Muscle layer of duodenum (tissue), 2 donors: ENCODE data around the gene LRRN4.
"Not testable (repeated sequence)": the region's sequence is repeated elsewhere in the genome, so short reads cannot be mapped to it uniquely, and the experiment has no call there.

Experiments
- H3K27ac ChIP-seq: one replicate; pipeline ENCODE4 v1.7.0; 2013; ENCODE audit warnings: mild to moderate bottlenecking, low read length
- H3K27me3 ChIP-seq: one replicate; pipeline ENCODE4 v1.7.0; 2013; ENCODE audit warnings: low read depth, mild to moderate bottlenecking, control low read depth, low read length
- H3K36me3 ChIP-seq, 2 donors: one replicate each; pipeline ENCODE4 v1.7.0; 2013; ENCODE audit warnings: low read length in 2 of 2, control low read depth in 1 of 2, mild to moderate bottlenecking in 1 of 2; ENCODE audit not compliant: insufficient read depth in 2 of 2, control insufficient read depth in 1 of 2
- H3K4me1 ChIP-seq, 2 donors: one replicate each; pipeline ENCODE4 v1.7.0; 2013; ENCODE audit warnings: low read length in 2 of 2, mild to moderate bottlenecking in 2 of 2, control low read depth in 1 of 2, moderate library complexity in 1 of 2; ENCODE audit not compliant: insufficient read depth in 2 of 2, control insufficient read depth in 1 of 2
- H3K4me3 ChIP-seq, 2 donors: one replicate each; pipeline ENCODE4 v1.7.0; 2013; ENCODE audit warnings: low read length in 2 of 2, low read depth in 1 of 2, mild to moderate bottlenecking in 1 of 2
- H3K9me3 ChIP-seq, 2 donors: one replicate each; pipeline ENCODE4 v1.7.0; 2013; ENCODE audit warnings: low read length in 2 of 2, control low read depth in 1 of 2, mild to moderate bottlenecking in 1 of 2; ENCODE audit not compliant: control insufficient read depth in 1 of 2
- donor health status: healthy.

The LRRN4 gene

DNA sequence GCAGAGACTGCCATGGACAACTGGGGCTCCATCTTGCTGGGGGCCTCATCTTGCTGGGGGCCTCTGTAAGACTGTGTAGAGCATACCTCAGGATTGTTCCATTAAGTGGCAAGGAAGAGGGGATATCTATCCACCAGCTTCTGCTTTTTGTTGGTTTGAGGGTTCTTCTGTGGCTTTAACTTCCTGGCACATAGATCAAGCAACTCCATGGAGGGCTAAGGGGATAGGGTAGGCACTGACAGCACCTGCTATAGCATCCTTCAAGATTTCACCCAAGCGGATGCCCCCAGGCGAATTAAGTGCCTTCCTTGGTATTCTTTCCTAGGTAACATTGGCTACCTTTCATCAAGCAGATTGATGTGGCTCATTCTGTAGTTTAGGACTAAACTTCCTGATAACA is 3.8 kb upstream of the LRRN4 start:
- H3K4me3 ChIP-seq = no peak overlapping the region

DNA sequence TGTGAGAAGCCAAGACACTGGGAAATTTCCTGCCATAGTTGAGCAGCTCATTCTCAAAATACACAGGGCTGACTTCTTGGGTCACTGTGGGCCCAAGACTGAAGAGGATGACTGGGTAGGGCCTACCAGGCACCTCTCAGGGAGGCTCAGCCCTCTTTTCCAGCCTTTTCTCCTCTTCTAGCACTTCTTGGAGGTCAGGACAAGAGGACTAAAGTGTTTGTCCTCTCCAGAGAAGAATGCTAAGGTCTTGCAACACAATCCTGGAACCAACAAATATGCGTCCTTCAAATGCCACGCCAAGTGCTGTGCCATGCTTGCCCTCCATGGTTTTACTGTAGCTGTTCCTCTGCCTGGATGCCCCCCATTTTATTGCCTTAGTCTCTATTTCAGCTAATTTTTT is 3.3 kb upstream of the LRRN4 start:
- H3K4me1 ChIP-seq = peaks cover 4 to 6% of the 10 kb centered on the region in 2 donors
- H3K9me3 ChIP-seq = no peaks in the 10 kb centered on the region
- no peak overlapping the region for H3K4me3 ChIP-seq
- peaks cover 10% of the 10 kb centered on the region for H3K27me3 ChIP-seq
- H3K27ac ChIP-seq = no peak overlapping the region
- no peaks in the 10 kb centered on the region for H3K36me3 ChIP-seq

More for the DNA sequence above, 3.8 kb upstream of the LRRN4 start:
- Histone ChIP-seq H3K27me3 (peaks cover 6% of the 10 kb centered on the region), H3K9me3 (no peaks in the 10 kb centered on the region), H3K27ac (no peak overlapping the region), H3K36me3 (no peaks in the 10 kb centered on the region), H3K4me1 (peaks cover under 1 to 4% of the 10 kb centered on the region in 2 donors)

GRCh38 chr20:6055981-6056569 is 2.2 kb upstream of the LRRN4 start:
- Histone ChIP-seq H3K9me3 (no peaks in the 10 kb centered on the region), H3K4me3 (no peak overlapping the region), H3K27me3 (peaks cover 16% of the 10 kb centered on the region), H3K4me1 (peaks cover 4 to 13% of the 10 kb centered on the region in 2 donors), H3K36me3 (no peaks in the 10 kb centered on the region), H3K27ac (no peak overlapping the region)

DNA sequence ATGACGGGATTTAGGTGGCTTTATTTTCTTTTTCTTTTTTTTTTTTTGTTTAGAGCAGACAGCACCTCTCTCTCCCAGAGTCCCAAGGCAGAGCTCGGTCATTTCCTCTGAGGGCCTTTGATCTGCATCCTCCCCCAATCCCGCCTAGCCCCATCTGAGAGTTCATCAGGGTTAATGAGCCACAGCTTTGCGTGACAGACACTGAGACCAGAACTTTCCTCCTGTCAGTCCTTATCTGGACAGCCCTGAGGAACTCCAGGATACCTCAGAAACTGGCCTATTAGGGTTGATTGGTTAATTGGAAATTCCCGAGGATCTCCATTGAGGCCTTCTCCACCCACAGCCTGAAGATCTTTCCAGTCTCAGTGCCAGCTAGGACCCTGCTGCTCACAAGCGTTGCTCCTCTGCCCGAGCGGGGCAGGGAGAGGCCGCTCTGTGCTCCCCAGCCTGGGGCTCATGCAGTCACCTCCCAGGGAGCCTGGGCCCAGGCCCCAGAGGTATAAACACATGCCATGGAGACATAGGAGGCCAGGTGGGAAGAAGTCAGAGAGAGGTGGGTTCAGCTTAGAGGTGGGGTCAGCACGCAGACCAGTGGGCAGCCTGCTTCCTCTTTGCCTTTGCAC is 1.4 kb upstream of the LRRN4 start:
- Histone ChIP-seq H3K27me3 (peaks cover 16% of the 10 kb centered on the region), H3K4me1 (peaks cover 4 to 13% of the 10 kb centered on the region in 2 donors), H3K9me3 (no peaks in the 10 kb centered on the region), H3K36me3 (no peaks in the 10 kb centered on the region), H3K27ac (no peak overlapping the region), H3K4me3 (no peak overlapping the region)

GRCh38 chr20:6054689-6055051 is 810 bp upstream of the LRRN4 start:
- H3K4me1 ChIP-seq = peaks cover 4 to 13% of the 10 kb centered on the region in 2 donors
- H3K27ac ChIP-seq, H3K36me3 ChIP-seq, H3K4me3 ChIP-seq, H3K9me3 ChIP-seq: not testable (repeated sequence)
- peaks cover 16% of the 10 kb centered on the region for H3K27me3 ChIP-seq

DNA sequence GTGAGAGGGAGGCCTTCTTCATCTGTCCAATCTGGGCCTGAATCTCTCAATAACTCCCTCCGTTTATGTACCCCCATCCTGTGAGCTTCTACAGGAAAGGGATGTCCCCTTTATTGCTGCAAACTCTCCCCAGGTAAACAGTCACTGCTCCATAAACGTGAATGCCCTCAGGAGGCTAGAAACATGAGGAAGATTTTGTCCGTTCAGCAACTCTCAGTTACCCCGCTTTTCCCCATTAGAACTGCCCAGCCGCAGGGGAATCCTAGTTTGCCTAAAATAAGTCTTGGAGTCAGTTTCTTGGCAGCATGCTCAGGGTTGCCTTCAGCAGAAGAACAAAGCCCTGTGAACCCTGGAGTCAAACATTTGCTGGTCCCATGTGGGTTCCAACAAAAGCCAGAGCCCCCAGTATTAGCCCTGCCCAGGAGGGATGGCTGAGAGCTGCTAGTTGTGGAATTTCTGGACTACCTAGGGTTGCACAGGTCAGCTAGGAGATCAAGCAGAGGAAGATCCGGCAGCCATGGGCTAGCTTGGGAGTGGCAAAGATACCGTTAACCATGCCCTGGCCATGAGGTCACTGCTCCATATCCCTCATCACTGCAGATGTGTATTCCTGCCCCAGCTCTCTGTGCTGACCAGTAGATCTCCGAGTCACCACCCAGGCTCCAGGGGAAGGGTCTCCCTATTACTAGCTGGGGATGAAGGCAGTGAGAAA is 640 bp downstream of the LRRN4 start:
- peaks cover 16% of the 10 kb centered on the region for H3K27me3 ChIP-seq
- no peaks in the 10 kb centered on the region for H3K9me3 ChIP-seq
- H3K4me1 ChIP-seq = peaks cover 3 to 13% of the 10 kb centered on the region in 2 donors
- H3K4me3 ChIP-seq = no peak overlapping the region
- no peaks in the 10 kb centered on the region for H3K36me3 ChIP-seq
- no peak overlapping the region for H3K27ac ChIP-seq

DNA sequence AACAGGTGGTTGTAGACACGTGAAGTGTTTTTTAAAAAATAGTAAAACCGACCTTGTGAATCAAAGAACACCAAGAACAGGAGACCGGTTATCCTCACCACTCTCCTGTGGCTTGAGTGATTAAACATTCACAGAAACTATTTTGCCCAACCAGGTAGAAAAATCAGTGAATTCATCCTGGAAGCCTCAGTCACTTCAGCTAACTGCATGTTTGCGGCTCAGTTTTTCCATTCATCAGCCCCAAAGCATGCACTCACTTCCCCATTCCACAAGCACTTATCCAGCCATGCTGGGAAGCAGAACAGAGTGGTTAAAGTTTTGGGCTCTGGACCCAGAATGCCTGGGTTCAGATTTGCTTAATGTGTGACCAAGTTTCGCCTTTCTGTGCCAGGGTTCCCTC is 2.4 kb downstream of the LRRN4 start:
- H3K27me3 ChIP-seq = peaks cover 16% of the 10 kb centered on the region
- H3K4me3 ChIP-seq = peak overlapping the region in 1 of 2 donors; percentile 61

GRCh38 chr20:6048391-6048790 is 5.5 kb downstream of the LRRN4 start:
- no peak overlapping the region for H3K4me3 ChIP-seq
- H3K27ac ChIP-seq = no peak overlapping the region
- no peaks in the 10 kb centered on the region for H3K9me3 ChIP-seq
- peaks cover 16% of the 10 kb centered on the region for H3K27me3 ChIP-seq
- peaks cover 0 to 13% of the 10 kb centered on the region in 2 donors for H3K4me1 ChIP-seq
- no peaks in the 10 kb centered on the region for H3K36me3 ChIP-seq

More for the DNA sequence above, 2.4 kb downstream of the LRRN4 start:
- no peaks in the 10 kb centered on the region for H3K36me3 ChIP-seq
- no peaks in the 10 kb centered on the region for H3K9me3 ChIP-seq
- H3K27ac ChIP-seq = no peak overlapping the region
- peaks cover 0 to 13% of the 10 kb centered on the region in 2 donors for H3K4me1 ChIP-seq

- Histone ChIP-seq H3K27ac (no peak overlapping the region), H3K36me3 (peaks cover 4 to 6% of the 10 kb centered on the region in 2 donors), H3K4me3 (no peak overlapping the region), H3K9me3 (no peaks in the 10 kb centered on the region), H3K27me3 (peaks cover 1% of the 10 kb centered on the region), H3K4me1 (peaks cover 0 to under 1% of the 10 kb centered on the region in 2 donors)
Measured at GRCh38 chr20:6046432-6046831, 7.4 kb downstream of the LRRN4 start.

DNA sequence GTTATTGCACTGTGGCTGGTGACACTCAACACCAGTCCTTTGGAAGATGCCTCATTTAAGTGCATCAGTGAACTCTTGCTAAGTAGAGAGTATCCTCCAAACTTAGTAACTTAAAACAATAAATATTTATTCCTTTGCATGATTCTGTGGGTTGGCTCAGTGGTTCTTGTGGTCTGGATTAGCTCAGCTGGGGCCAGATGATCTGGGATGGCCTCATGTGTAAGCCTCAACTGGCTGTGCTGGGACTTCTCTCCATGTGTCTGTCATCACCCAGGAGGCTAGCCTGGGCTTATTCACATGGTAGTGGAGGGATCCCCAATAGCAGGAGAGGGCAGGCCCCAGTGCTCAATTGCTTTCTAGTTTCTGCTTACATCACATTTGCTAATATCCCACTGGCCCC is 8.3 kb downstream of the LRRN4 start:
- Histone ChIP-seq H3K9me3 (no peaks in the 10 kb centered on the region), H3K27ac (no peak overlapping the region), H3K27me3 (no peaks in the 10 kb centered on the region), H3K4me1 (no peaks in the 10 kb centered on the region), H3K4me3 (no peak overlapping the region), H3K36me3 (peaks cover 7 to 15% of the 10 kb centered on the region in 2 donors)

DNA sequence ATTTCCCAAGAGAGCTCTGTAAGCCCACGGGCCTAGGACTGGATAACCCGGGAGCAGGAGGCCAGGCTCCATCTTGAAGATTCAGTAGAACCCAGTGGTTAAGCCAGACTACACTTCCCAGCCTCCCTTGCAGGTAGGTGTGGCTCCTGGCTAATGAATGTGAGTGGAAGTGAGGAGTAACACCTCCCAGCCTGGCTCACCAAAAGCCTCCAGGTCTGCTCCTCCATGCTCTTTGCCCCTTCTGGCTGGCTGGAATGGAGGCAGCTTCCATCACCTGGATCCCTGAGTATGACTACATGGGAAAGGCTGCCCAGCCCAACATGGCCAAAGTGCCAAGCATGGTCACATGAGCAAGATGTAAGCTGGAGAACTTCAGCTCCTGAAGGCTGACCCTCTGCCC is 9.7 kb downstream of the LRRN4 start:
- Histone ChIP-seq H3K27me3 (no peaks in the 10 kb centered on the region), H3K27ac (no peak overlapping the region), H3K9me3 (no peaks in the 10 kb centered on the region), H3K4me1 (no peaks in the 10 kb centered on the region), H3K4me3 (no peak overlapping the region), H3K36me3 (peaks cover 11 to 24% of the 10 kb centered on the region in 2 donors)
